ENCODE results near the gene PDE10A.
"Not testable (repeated sequence)": the region's sequence is repeated elsewhere in the genome, so short reads cannot be mapped to it uniquely, and the experiment has no call there.

PDE10A gene

GRCh38 chr6:165556116-165556843, 106.8 kb downstream of the PDE10A start:
- no peak overlapping the region for H3K4me3 ChIP-seq (ENCODE audit: low read depth in 1 of 2, low read length in 2 of 2)
- no peaks in the 10 kb centered on the region for H3K36me3 ChIP-seq (ENCODE audit: insufficient read depth, low read length)
- H3K27me3 ChIP-seq (ENCODE audit: insufficient read depth, low read length, poor library complexity) = no peaks in the 10 kb centered on the region
- DNase-seq (no peak), ATAC-seq (ENCODE audit: insufficient read depth, low read depth) (no peak)
- peaks cover 6% of the 10 kb centered on the region for H3K9me3 ChIP-seq (ENCODE audit: insufficient read depth, low read length, severe bottlenecking)
- no peaks in the 10 kb centered on the region for H4K20me1 ChIP-seq (ENCODE audit: insufficient read depth, low read length)
- no peak overlapping the region for H2AFZ ChIP-seq (ENCODE audit: low read depth, low read length)
- H3K4me1 ChIP-seq (ENCODE audit: insufficient read depth, low read length) = no peaks in the 10 kb centered on the region
- H3K79me2 ChIP-seq (ENCODE audit: insufficient read depth, low read length) = no peaks in the 10 kb centered on the region
- H3K4me2 ChIP-seq (ENCODE audit: insufficient read depth, low read length) = no peak overlapping the region
- TF ChIP-seq EZH2 (IDR thresholded peaks at IDR 0.05; ENCODE audit: borderline replicate concordance, low read depth, low read length, severe bottlenecking) = no peak
- TF ChIP-seq, protein P1, sequence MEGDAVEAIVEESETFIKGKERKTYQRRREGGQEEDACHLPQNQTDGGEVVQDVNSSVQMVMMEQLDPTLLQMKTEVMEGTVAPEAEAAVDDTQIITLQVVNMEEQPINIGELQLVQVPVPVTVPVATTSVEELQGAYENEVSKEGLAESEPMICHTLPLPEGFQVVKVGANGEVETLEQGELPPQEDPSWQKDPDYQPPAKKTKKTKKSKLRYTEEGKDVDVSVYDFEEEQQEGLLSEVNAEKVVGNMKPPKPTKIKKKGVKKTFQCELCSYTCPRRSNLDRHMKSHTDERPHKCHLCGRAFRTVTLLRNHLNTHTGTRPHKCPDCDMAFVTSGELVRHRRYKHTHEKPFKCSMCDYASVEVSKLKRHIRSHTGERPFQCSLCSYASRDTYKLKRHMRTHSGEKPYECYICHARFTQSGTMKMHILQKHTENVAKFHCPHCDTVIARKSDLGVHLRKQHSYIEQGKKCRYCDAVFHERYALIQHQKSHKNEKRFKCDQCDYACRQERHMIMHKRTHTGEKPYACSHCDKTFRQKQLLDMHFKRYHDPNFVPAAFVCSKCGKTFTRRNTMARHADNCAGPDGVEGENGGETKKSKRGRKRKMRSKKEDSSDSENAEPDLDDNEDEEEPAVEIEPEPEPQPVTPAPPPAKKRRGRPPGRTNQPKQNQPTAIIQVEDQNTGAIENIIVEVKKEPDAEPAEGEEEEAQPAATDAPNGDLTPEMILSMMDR (IDR thresholded peaks at IDR 0.05; ENCODE audit: borderline replicate concordance, extremely low read depth, low read length, poor library complexity, severe bottlenecking) = no peak
- no peak overlapping the region for H3K9ac ChIP-seq (ENCODE audit: low read depth, low read length)
- no peak overlapping the region for H3K27ac ChIP-seq (ENCODE audit: low read length)

GRCh38 chr6:165554644-165555043, 108.4 kb downstream of the PDE10A start:
- not testable (repeated sequence) for ATAC-seq (ENCODE audit: insufficient read depth, low read depth); H3K9me3 ChIP-seq (ENCODE audit: insufficient read depth, low read length, severe bottlenecking); H3K9ac ChIP-seq (ENCODE audit: low read depth, low read length); H3K4me1 ChIP-seq (ENCODE audit: insufficient read depth, low read length); H3K36me3 ChIP-seq (ENCODE audit: insufficient read depth, low read length); DNase-seq; H3K79me2 ChIP-seq (ENCODE audit: insufficient read depth, low read length); H3K4me3 ChIP-seq (ENCODE audit: low read depth in 1 of 2, low read length in 2 of 2); H3K4me2 ChIP-seq (ENCODE audit: insufficient read depth, low read length); H2AFZ ChIP-seq (ENCODE audit: low read depth, low read length); H3K27me3 ChIP-seq (ENCODE audit: insufficient read depth, low read length, poor library complexity); H3K27ac ChIP-seq (ENCODE audit: low read length); H4K20me1 ChIP-seq (ENCODE audit: insufficient read depth, low read length)

- no peak for DNase-seq
- no peak overlapping the region for H3K4me2 ChIP-seq (ENCODE audit: insufficient read depth, low read length)
- no peaks in the 10 kb centered on the region for H3K79me2 ChIP-seq (ENCODE audit: insufficient read depth, low read length)
- H3K9ac ChIP-seq (ENCODE audit: low read depth, low read length) = no peak overlapping the region
- no peaks in the 10 kb centered on the region for H3K9me3 ChIP-seq (ENCODE audit: insufficient read depth, low read length, severe bottlenecking)
- no peak overlapping the region for H3K4me3 ChIP-seq (ENCODE audit: low read depth in 1 of 2, low read length in 2 of 2)
- H3K4me1 ChIP-seq (ENCODE audit: insufficient read depth, low read length) = no peaks in the 10 kb centered on the region
- no peak for TF ChIP-seq EZH2 (IDR thresholded peaks at IDR 0.05; ENCODE audit: borderline replicate concordance, low read depth, low read length, severe bottlenecking)
- TF ChIP-seq, protein P1 (IDR thresholded peaks at IDR 0.05; ENCODE audit: borderline replicate concordance, extremely low read depth, low read length, poor library complexity, severe bottlenecking) = no peak
- ATAC-seq (ENCODE audit: insufficient read depth, low read depth) = no peak
- no peaks in the 10 kb centered on the region for H3K36me3 ChIP-seq (ENCODE audit: insufficient read depth, low read length)
- H3K27ac ChIP-seq (ENCODE audit: low read length) = no peak overlapping the region
- no peaks in the 10 kb centered on the region for H3K27me3 ChIP-seq (ENCODE audit: insufficient read depth, low read length, poor library complexity)
- no peaks in the 10 kb centered on the region for H4K20me1 ChIP-seq (ENCODE audit: insufficient read depth, low read length)
- no peak overlapping the region for H2AFZ ChIP-seq (ENCODE audit: low read depth, low read length)
Observed at GRCh38 chr6:165552248-165552736, 110.7 kb downstream of the PDE10A start.

- DNase-seq (no peak), ATAC-seq (ENCODE audit: insufficient read depth, low read depth) (no peak)
- no peak overlapping the region for H3K4me2 ChIP-seq (ENCODE audit: insufficient read depth, low read length)
- H3K4me3 ChIP-seq (ENCODE audit: low read depth in 1 of 2, low read length in 2 of 2) = no peak overlapping the region
- no peak overlapping the region for H3K27ac ChIP-seq (ENCODE audit: low read length)
- no peaks in the 10 kb centered on the region for H3K36me3 ChIP-seq (ENCODE audit: insufficient read depth, low read length)
- no peaks in the 10 kb centered on the region for H3K9me3 ChIP-seq (ENCODE audit: insufficient read depth, low read length, severe bottlenecking)
- H3K4me1 ChIP-seq (ENCODE audit: insufficient read depth, low read length) = no peaks in the 10 kb centered on the region
- H3K9ac ChIP-seq (ENCODE audit: low read depth, low read length) = no peak overlapping the region
- no peak overlapping the region for H2AFZ ChIP-seq (ENCODE audit: low read depth, low read length)
- H3K27me3 ChIP-seq (ENCODE audit: insufficient read depth, low read length, poor library complexity) = no peaks in the 10 kb centered on the region
- H3K79me2 ChIP-seq (ENCODE audit: insufficient read depth, low read length) = no peaks in the 10 kb centered on the region
- no peaks in the 10 kb centered on the region for H4K20me1 ChIP-seq (ENCODE audit: insufficient read depth, low read length)
- no peak for TF ChIP-seq EZH2 (IDR thresholded peaks at IDR 0.05; ENCODE audit: borderline replicate concordance, low read depth, low read length, severe bottlenecking)
- TF ChIP-seq, protein P1 (IDR thresholded peaks at IDR 0.05; ENCODE audit: borderline replicate concordance, extremely low read depth, low read length, poor library complexity, severe bottlenecking) = no peak
Observed at GRCh38 chr6:165551828-165552227, 111.2 kb downstream of the PDE10A start.

Data from DND-41 (cell line).